Esophagus muscularis mucosa (tissue), 4 donors: ENCODE results near the gene RHBDD2. TPM values are rescaled to one million over a fixed set of nuclear protein-coding genes. Genes with fewer than 3 reads are reported as not detected.
"Not testable (repeated sequence)": the region's sequence is repeated elsewhere in the genome, so short reads cannot be mapped to it uniquely, and the experiment has no call there.

ENCODE experiments used
- DNase-seq: peaks from one replicate; pipeline ENCODE4 v3.0.0-alpha.2; 2017; ENCODE audit errors: extremely low spot score
- H3K27ac ChIP-seq, 4 donors: fragments of 200-600 bp; sonication (generic); replicated peaks in 1 of 4; 1 replicate in 3 of 4; 2 replicates in 1 of 4; pipeline ENCODE4 v1.5.1; 2016 to 2019; ENCODE audit warnings: mild to moderate bottlenecking in 1 of 4
- H3K27me3 ChIP-seq, 4 donors: fragments of 200-600 bp; sonication (generic); one replicate each; pipeline versions ENCODE4 v1.5.1 to v1.6.0; 2016 to 2019
- H3K36me3 ChIP-seq, 4 donors: fragments of 200-600 bp; sonication (generic); one replicate each; pipeline ENCODE4 v1.5.1; 2016 to 2019
- H3K4me1 ChIP-seq, 4 donors: fragments of 200-600 bp; sonication (generic); one replicate each; pipeline ENCODE4 v1.5.1; 2016 to 2019
- H3K4me3 ChIP-seq, 4 donors: fragments of 200-600 bp; sonication (generic); 1 replicate in 2 of 4; 2 replicates in 2 of 4; pipeline ENCODE4 v1.5.1; 2016 to 2019; ENCODE audit warnings: mild to moderate bottlenecking in 4 of 4, moderate library complexity in 1 of 4
- H3K9me3 ChIP-seq, 4 donors: fragments of 200-600 bp; sonication (generic); 1 replicate in 3 of 4; 2 replicates in 1 of 4; pipeline ENCODE4 v1.5.1; 2016 to 2019
- CTCF ChIP-seq, 3 experiments: fragments of 200-600 bp in 2 of 3; fragments of 450-650 bp in 1 of 3; sonication (generic) in 2 of 3; IDR thresholded peaks; one replicate each; pipeline ENCODE4 v1.5.1; 2017 to 2019; ENCODE audit warnings: antibody characterized with exemption in 3 of 3, mild to moderate bottlenecking in 2 of 3, moderate library complexity in 1 of 3
- EP300 ChIP-seq: sonication (generic); formaldehyde crosslinking; IDR thresholded peaks from one replicate; pipeline ENCODE4 v1.6.1; 2017; ENCODE audit warnings: antibody characterized with exemption
- POLR2A ChIP-seq: fragments of 450-650 bp; IDR thresholded peaks from one replicate; pipeline ENCODE4 v1.6.1; 2017; ENCODE audit warnings: antibody characterized with exemption, moderate library complexity, mild to moderate bottlenecking, low read depth
- POLR2AphosphoS5 ChIP-seq, 2 donors: sonication (generic); formaldehyde crosslinking; IDR thresholded peaks; one replicate each; pipeline ENCODE4 v1.6.1; 2017; ENCODE audit warnings: antibody characterized with exemption in 2 of 2
- WGBS: methylation state at CpG from one replicate; pipeline ENCODE4 v1.1.5; 2018; 5-methylcytosine and 5-hydroxymethylcytosine counted together
- intact Hi-C: fragments of 100-400 bp; cut with DNase I; formaldehyde crosslinking; loops from one replicate; pipeline ENCODE4 v1.15.1; 2023
- total RNA-seq, 4 donors: library from RNA; depleted of rRNA; stranded (reverse); fragments of >200 nt; gene quantifications; one replicate each; pipeline versions ENCODE4 v1.1.0 to v1.2.1, GENCODE V29; 2016

RHBDD2 gene
- total RNA-seq, 4 donors from 2014 or later = 19.1 to 40.2 (median 32.6) TPM

DNA sequence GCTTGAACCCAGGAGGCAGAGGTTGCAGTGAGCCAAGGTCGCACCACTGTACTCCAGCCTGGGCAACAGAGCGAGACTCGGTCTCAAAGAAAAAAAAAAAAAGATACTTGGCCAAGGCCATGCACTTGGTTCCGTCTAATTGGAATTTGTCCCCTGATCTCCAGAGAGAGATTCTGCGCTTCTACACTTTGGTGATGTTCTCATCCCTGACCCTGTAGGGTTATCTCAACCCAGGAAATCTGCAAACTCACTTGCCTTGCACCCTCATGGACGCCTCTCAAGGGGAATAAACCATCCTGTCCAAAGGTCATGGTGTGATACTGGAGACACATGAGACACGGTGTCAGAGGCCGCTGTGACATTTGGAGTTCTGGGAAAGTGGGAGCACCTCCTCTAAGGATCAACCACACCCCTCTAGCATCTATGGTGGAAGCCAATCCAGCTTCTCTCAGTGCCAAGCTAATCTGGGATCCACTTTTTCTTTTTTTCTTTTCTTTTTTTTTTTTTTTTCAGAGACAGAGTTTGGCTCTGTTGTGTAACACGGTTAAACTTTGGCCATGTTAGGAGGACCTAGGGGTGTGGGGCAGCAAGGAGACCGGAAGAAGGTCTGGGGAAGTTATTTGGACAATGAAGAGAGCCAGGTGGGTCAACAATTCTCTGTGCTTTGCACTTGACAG lies 28.3 kb downstream of the RHBDD2 start:
- H3K4me3 ChIP-seq = no peak overlapping the region
- H3K27ac ChIP-seq = no peak overlapping the region
- no peaks in the 10 kb centered on the region for H3K27me3 ChIP-seq
- intact Hi-C loops = no loop called here
- H3K4me1 ChIP-seq = peaks cover 0 to 8% (median 6%) of the 10 kb centered on the region in 4 donors
- WGBS = 82% methylated on average over 10 of the region's 10 CpGs
- no peak for DNase-seq
- TF ChIP-seq POLR2AphosphoS5 (IDR thresholded peaks at IDR 0.05) = no peak
- TF ChIP-seq EP300 = no peak
- no peak for TF ChIP-seq POLR2A
- no peak for TF ChIP-seq CTCF (IDR thresholded peaks at IDR 0.05)
- no peaks in the 10 kb centered on the region for H3K36me3 ChIP-seq
- H3K9me3 ChIP-seq = no peaks in the 10 kb centered on the region

DNA sequence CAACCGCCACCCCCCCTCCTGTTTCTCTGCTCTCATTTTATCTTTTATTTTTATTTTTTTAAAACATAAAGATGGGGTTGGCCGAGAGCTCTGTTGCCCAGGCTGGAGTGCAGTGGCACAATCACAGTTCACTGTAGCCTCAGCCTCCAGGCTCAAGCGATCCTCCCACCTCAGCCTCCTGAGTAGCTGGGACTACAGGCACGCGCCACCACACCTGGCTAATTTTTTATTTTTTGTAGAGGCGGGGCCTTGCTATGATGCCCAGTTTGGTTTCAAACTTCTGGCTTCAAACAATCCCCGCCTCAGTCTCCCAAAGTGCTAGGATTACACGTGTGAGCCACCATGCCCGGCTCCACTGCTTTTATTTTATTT lies 28.8 kb downstream of the RHBDD2 start:
- 90% methylated on average over 9 of the region's 9 CpGs for WGBS
- intact Hi-C loops, H3K4me1 ChIP-seq, DNase-seq, H3K36me3 ChIP-seq, H3K27ac ChIP-seq, H3K9me3 ChIP-seq, H3K27me3 ChIP-seq, H3K4me3 ChIP-seq: not testable (repeated sequence)

DNA sequence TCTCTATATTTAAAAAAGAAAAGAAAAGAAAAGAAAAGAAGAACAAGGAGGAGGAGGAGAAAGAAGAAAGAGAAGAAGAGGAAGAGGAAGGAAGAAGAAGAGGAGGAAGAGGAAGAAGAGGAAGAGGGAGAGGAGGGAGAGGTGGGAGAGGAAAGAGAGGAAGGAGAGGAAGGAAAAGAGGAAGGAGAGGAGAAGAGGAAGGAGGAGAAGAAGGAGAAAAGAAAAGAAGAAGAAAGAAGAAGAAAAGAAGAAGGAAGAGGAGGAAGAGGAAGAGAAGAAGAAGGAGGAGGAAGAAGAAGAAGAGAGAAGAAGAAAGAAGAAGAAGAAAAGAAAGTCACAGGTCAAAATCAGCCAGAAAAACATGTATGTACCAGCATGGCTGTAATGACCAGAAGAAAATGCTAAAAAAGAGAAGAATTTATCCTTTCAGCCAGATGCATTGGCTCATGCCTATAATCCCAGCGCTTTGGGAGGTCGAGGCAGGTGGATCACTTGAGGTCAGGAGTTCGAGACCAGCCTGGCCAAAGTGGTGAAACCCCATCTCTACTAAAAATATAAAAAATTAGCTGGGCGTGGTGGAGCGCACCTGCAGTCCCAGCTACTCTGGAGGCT lies 30.8 kb downstream of the RHBDD2 start:
- DNase-seq = no peak
- Histone ChIP-seq H3K27me3 (no peaks in the 10 kb centered on the region), H3K4me1 (peaks cover 7 to 17% (median 15%) of the 10 kb centered on the region in 4 donors), H3K36me3 (no peaks in the 10 kb centered on the region), H3K9me3 (no peaks in the 10 kb centered on the region), H3K4me3 (no peak overlapping the region), H3K27ac (no peak overlapping the region)
- intact Hi-C loops = loop anchor here (5.0 kb wide), 1 partner anchor 88 kb away; no protein-coding TSS in a partner anchor
- WGBS = 90% methylated on average over 5 of the region's 5 CpGs
- no peak for TF ChIP-seq CTCF (IDR thresholded peaks at IDR 0.05)
- TF ChIP-seq POLR2AphosphoS5 (IDR thresholded peaks at IDR 0.05) = no peak

DNA sequence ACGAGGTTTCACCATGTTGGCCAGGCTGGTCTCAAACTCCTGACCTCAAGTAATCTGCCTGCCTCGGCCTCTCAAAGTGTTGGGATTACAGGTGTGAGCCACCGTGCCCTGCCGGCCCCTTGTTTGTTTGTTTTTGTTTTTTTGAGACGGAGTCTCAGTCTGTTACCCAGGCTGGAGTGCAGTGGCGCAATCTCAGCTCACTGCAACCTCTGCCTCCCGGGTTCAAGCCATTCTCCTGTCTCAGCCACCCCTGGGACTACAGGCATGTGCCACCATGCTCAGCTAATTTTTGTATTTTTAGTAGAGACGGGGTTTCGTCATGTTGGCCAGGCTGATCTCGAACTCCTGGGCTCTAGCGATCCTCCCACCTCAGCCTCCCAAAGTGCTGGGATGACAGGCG lies 32.4 kb downstream of the RHBDD2 start:
- not testable (repeated sequence) for H3K4me3 ChIP-seq, H3K27me3 ChIP-seq, DNase-seq, H3K9me3 ChIP-seq, H3K36me3 ChIP-seq, H3K27ac ChIP-seq
- intact Hi-C loops = loop anchor here (5.0 kb wide), 1 partner anchor 86 kb away; no protein-coding TSS in a partner anchor
- peaks cover 7 to 19% (median 15%) of the 10 kb centered on the region in 4 donors for H3K4me1 ChIP-seq
- 72% methylated on average over 12 of the region's 12 CpGs for WGBS

GRCh38 chr7:75913437-75913836 lies 34.6 kb downstream of the RHBDD2 start:
- Histone ChIP-seq H3K4me1 (peaks cover 16 to 31% (median 30%) of the 10 kb centered on the region in 4 donors), H3K36me3 (no peaks in the 10 kb centered on the region), H3K27me3 (no peaks in the 10 kb centered on the region), H3K27ac (no peak overlapping the region), H3K4me3 (no peak overlapping the region), H3K9me3 (no peaks in the 10 kb centered on the region)
- intact Hi-C loops = loop anchor here (5.0 kb wide), 1 partner anchor 84 kb away; no protein-coding TSS in a partner anchor
- TF ChIP-seq POLR2A = no peak
- TF ChIP-seq EP300 = no peak
- no peak for TF ChIP-seq POLR2AphosphoS5 (IDR thresholded peaks at IDR 0.05)
- TF ChIP-seq CTCF (IDR thresholded peaks at IDR 0.05) = no peak
- DNase-seq = no peak
- 98% methylated on average over 6 of the region's 6 CpGs for WGBS
